SHP77 treated with DMSO at 0.1 percent for 48 hours (cell line): ENCODE data around the gene RABGEF1.
"Not testable (repeated sequence)": the region's sequence is repeated elsewhere in the genome, so short reads cannot be mapped to it uniquely, and the experiment has no call there.

Experiments
- DNase-seq: peaks from one replicate; lab custom pipeline; 2025; lab: John Stamatoyannopoulos, UW

Gene RABGEF1

DNA sequence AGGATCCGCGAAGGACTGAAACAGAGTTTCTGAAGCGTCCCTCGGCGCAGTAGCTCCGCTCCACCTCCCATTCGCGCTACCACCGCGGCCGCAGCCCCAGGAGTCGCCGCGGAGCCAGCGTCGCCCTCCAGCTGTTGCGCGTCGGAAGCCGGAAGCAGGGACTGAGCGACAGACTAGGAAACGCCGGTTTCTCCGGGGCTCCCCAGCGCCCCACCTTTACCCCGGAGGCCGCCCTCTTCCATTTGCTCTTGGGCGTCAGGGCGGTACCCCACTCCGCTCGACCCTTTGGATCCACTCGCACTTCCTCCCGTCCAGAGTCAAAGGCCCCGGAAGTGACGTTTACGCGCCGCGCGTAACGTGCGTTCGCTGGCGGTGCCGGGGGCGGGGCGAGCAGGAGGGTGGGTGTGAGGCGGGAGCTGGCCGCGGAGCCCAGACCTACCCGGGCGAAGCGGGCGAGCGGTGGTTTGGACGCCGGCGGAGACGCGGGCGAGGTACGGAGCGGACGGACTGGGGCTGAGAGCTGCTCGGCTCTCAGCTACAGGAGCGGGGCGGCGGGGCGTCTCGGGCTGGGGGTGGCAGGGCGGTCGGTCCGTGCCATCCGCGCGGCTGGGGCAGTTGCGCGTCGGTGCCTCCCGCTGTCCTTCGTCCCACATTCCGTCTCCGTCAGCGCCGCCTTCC is at the start of gene RABGEF1:
Gene RABGEF1 (plus strand): TSS at position 432 of the 678 bp plus-strand sequence. CDS start 31,167 bp downstream, outside the sequence.
- DNase-seq: peak; percentile 66

DNA sequence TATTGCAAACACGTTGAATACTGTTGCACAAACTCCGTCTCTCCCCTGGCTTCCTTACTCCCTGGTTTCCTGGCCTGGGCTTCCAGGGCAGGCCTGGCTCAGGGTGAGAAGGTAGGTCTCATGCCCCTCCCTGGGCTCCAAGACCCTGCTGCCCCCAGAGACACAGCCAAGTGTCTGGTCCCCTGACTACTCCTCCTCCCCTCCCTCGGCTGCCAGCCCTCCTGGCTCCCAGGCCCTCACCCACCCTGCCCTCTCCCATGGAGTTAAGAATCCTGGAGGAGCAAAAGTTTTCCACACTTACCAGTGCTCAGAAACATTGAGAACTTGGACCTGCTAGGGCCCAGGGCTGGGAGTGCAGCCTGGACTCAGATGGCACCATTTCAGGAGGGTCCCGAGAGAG is 47.2 kb upstream of the RABGEF1 start:
- DNase-seq: no peak

GRCh38 chr7:66694286-66694685 is 46.2 kb upstream of the RABGEF1 start:
- DNase-seq: no peak

DNA sequence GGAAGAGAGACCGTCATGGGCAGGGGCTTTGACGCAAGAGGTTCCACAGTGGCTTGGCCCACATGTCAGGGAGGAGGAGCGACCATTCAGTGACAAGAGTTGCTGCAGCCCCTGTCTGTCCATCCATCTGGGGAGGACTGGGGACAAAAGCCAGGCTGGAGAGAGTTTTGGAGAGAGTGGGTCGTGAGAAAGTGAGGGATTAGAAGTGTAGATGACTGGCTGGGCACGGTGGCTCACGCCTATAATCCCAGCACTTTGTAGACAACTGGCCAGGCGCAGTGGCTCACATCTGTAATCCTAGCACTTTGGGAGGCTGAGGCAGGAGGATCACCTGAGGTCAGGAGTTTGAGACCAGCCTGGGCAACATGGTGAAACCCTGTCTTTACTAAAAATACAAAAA is 45.1 kb upstream of the RABGEF1 start:
- DNase-seq: not testable (repeated sequence)

GRCh38 chr7:66696134-66696533 is 44.4 kb upstream of the RABGEF1 start:
- DNase-seq: not testable (repeated sequence)

DNA sequence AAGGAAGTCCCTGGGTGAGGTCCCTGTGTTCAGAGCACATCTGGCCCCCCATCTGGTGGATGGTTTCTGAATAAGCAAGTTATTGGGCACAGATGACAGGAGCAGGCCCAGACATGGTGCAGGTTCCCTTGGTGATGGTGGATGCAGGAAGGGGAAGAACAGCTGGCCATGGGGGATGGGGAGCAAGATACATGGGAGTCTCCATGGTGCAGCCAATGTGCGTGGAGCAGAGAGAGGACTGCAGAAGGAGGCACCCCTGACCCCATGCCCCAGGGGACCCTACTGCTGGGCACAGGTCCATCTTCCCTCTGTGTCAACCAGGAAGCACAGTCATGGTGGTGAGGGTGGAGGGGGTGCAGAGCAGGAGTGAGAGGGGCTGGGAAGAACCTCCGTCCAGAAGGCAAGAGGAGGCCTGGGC is 43.8 kb upstream of the RABGEF1 start:
- no peak for DNase-seq

DNA sequence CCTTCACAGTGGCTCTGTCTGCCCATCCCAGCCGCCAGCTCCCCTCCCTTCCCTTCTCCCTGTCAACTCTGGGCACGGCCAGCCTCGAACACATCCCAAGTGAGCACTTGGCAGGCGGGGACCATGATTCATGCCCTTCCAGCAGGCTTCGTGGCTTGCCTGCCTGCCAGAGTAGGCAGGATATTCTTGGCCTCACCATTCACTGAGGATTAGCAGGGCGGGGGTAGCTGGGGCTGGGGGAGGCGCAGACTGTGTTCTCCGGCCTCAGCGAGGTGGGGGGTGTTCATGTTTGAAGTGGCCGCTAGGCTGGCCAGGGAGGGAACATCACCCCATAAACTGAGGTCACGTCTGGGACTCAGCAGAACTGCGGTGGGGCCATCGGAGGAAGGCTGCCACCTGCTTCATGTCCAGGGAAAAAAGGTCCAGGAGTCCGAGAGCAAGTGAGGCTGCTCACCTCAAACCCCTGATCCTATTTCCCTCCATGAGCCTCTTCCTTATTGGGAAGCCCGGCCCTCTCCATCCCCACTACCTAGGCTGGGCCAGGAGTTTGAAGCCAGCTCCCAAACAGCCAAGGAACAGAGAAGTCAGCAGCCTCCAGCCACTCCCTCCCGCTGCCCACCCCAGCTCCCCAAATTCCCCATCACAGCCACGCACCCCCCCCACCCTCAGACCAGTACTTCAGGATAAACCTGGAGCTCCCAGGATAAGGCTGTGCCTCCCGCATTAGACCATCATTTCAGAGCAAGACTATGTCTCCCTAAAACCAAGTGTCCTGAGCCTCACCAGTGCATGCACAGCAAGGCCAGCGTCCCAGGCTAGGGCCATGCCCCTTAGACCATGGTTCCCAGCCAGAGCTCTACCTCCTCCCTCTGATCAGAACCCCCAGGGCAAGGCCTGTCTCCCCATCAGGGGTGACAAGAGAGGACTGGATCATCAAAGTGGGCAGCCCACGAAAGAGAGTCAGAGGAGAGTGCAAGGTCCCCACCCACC is 42.8 kb upstream of the RABGEF1 start:
- no peak for DNase-seq

DNA sequence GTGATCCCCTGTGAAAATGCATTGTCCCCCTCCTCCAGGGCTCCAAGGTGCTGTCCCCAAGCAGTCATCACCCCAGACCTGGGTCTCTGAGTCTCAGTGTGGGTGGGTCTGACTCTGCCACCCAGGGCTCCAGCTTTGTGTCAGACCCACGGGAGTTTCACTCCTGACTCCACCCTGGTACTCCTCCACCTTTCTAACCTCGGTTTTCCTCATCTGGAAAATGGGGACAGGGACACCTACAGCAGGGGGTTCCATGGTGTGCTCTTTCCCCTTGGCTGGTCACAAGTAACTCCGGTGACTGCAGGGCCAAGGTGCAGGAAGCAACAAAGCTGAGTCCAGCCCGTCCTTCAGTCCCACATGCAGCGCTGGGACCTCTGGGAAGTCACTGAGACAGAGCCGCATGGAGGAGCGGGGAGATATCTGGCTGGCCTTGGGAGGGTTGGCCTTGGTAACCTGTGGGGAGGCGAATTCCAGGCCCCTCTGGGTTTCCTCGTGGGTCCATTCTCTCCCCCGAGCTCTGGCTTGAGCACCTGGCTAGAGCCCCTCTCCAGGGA is 41.8 kb upstream of the RABGEF1 start:
- DNase-seq: no peak

GRCh38 chr7:66699998-66700397 is 40.5 kb upstream of the RABGEF1 start:
- no peak for DNase-seq

DNA sequence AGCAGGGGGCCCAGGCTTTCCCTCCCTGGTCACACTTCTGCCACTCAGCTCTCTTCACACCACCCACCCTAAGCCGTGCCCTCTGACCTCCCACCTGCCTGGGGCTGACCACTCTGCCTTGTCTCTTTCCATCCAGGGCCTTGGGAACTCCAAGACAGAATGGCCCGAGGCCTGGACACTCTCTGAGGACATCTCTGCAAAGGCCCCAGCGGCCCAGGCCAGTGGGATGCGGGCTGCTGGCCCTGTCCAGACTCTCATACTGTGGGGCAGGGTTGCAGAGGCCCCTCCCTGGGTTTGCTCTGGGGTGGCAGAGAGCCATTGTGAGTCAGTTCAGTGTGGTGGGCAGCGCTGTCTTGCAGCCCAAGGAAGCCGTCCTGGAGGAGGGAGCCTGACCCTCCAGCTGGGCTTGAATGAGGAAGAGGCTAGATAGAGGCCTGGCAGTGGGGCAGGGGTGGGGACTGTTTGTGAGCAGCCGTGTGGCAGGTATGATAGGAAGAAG is 39.9 kb upstream of the RABGEF1 start:
- DNase-seq: no peak

GRCh38 chr7:66707825-66708224 is 32.7 kb upstream of the RABGEF1 start:
- no peak for DNase-seq

GRCh38 chr7:66710752-66711151 is 29.8 kb upstream of the RABGEF1 start:
- not testable (repeated sequence) for DNase-seq

GRCh38 chr7:66713687-66714086 is 26.8 kb upstream of the RABGEF1 start:
- DNase-seq: no peak

DNA sequence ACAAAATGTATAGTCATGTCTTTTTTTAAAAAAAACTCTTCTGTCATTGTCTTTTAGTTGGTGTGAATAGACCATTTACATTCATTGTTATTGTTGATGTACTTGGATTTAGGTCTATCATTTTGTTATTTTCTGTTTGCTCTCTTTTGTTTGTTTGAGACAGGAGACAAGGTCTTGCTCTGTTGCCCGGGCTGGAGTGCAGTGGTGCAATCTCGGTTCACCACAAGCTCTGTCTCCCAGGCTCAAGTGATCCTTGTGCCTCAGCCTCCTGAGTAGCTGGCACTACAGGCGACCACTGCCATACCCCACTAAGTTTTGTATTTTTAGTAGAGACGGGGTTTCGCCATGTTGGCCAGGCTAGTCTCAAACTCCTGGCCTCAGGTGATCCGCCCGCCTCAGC is 23.9 kb upstream of the RABGEF1 start:
- DNase-seq: not testable (repeated sequence)

GRCh38 chr7:66720561-66720960 is 20.0 kb upstream of the RABGEF1 start:
- no peak for DNase-seq

- DNase-seq: no peak
Observed at GRCh38 chr7:66725843-66726242, 14.7 kb upstream of the RABGEF1 start.

DNA sequence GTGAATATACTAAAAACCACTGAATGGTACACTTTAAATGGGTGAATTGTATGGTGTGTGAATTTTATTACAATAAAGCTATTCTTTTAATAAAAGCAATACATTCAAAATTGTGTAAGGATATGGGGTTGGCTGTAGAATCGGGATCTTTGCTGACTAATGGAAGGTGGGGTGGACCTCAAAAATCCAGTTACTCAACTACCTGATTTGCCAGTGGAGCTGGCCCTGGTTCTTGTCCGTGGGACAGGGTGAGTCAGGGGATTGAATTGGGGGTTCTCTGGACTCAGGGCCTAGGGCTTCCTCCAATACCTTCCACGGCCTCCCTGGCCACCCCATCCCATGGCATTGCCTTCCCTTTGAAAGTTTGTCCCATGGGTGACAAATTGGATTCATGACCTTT is 13.5 kb upstream of the RABGEF1 start:
- no peak for DNase-seq

DNA sequence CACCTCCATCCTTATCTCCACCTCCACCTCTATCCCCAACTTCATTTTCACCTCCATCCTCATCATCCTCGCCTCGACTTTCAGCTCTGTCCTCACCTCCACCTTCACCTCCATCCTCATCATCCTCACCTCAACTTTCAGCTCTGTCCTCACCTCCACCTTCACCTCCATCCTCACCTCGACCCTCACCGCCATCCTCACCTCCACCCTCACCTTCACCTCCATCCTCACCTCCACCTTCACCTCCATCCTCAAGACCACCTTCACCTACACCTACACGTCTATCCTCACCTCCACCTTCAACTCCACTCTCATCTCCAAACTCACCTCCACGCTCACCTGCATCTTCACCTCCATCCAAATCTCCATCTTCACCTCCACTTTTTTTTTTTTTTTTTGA is 12.0 kb upstream of the RABGEF1 start:
- DNase-seq: no peak

DNA sequence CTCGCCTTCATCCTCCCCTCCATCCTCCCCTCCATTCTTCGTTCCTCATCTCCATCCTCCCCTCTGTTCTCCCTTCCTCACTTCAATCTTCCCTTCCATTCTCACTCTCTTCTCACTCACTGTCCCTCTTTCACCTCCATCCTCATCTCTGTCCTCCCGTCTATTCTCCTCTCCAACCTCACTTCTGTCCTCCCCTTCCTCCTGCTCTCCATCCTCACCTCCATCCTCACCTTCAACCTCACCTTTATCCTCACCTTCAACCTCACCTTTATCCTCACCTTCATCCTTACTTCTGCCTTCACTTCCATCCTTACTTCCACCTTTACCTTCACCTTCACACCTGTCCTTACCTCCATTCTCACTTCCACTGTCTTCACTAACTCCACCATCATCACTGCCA is 11.3 kb upstream of the RABGEF1 start:
- DNase-seq: no peak

DNA sequence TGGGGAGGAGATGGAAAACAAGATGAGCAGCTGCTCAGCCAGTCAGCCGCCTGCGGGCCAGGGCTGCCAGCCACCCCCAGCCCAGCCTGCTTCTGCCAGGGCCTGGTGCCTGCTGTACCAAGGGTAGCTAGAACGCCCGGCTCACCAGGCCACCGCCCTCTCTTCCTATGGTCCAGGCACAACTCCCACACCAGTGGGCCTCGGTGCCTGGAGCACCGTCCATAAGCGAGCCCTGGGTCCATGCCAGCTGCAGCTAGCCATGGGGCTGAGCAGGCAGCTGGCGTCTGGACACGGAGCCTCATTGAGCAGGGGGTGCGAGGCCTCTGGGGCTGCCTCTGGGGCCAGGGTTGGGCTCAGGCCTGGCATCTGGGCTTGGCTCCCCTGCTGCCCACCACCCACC is 8.5 kb upstream of the RABGEF1 start:
- DNase-seq: no peak

- no peak for DNase-seq
Observed at GRCh38 chr7:66732439-66732838, 8.1 kb upstream of the RABGEF1 start.

DNA sequence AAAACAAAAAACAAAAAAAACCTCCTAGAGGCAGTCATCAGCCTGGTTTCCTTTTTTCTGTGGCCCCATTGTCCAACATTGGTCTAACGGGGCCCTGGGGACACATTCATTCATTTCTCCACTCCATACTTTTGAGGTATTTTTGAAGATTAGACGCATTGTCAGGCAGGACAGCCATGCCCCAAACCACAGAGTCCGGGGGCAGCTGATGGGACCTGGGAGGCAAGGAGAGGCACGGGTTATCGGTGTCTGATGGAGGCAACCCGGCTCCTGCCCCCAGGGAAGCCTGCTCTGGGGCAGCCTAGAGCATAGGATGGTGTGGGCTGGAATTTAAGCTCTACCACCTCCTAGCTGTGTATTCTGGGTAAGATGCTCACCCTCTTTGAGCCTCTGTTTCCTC is 6.5 kb upstream of the RABGEF1 start:
- no peak for DNase-seq

- no peak for DNase-seq
Observed at GRCh38 chr7:66735154-66735553, 5.4 kb upstream of the RABGEF1 start.
